Fibroblast of lung (primary cell): Measurements from ENCODE around the gene KRTAP6-3.

ENCODE experiments used
- CTCF ChIP-seq, 2 donors: IDR thresholded peaks in 1 of 2; conservative IDR thresholded peaks in 1 of 2; 1 replicate in 1 of 2; 2 replicates in 1 of 2; pipeline ENCODE4 v1.5.1; 2011 to 2012; ENCODE audit warnings: low read length in 2 of 2, control low read depth in 1 of 2, inconsistent platforms in 1 of 2, low read depth in 1 of 2, mild to moderate bottlenecking in 1 of 2
- EZH2 ChIP-seq: IDR thresholded peaks from 2 replicates; pipeline ENCODE4 v1.5.1; 2012; ENCODE audit warnings: low read length, control low read depth, mild to moderate bottlenecking; ENCODE audit errors: missing control alignments

- TF ChIP-seq CTCF (conservative IDR thresholded peaks at IDR 0.05 in 1 of 2, IDR thresholded peaks at IDR 0.05 in 1 of 2; ENCODE audit: low read depth in 1 of 2, low read length in 2 of 2) (no peak), EZH2 (no peak)
Measured at GRCh38 chr21:30567617-30568016, 24.6 kb upstream of the KRTAP6-3 start.
